Mammary epithelial cell (primary cell): Measurements from ENCODE around the gene MAP7.

Source experiments
- CTCF ChIP-seq, 2 donors: IDR thresholded peaks in 1 of 2; conservative IDR thresholded peaks in 1 of 2; 2 replicates each; pipeline ENCODE4 v1.5.1; 2011 to 2012; ENCODE audit warnings: inconsistent platforms in 2 of 2, low read length in 2 of 2, mild to moderate bottlenecking in 2 of 2, control low read depth in 1 of 2, low read depth in 1 of 2; ENCODE audit not compliant: insufficient read depth in 1 of 2; ENCODE audit errors: extremely low read depth in 1 of 2
- EZH2 ChIP-seq: IDR thresholded peaks from 2 replicates; pipeline ENCODE4 v1.6.1; 2012; ENCODE audit warnings: low read length, inconsistent platforms, borderline replicate concordance

DNA sequence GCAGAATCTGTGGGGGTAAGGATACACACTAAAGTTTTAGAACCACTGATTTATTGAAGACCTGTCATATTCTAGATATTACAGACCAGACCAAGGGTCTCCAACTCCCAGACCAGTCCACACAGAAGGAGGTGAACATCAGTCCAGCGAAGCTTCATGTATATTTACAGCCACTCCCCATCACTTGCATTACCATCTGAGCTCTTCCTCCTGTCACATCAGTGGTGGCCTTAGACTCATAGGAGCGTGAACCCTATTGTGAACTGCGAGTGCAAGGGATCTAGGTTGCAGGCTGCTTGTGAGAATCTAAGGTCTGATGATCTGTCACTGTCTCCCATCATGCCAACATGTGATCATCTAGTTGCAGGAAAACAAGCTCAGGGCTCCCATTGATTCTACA lies 255.6 kb downstream of the MAP7 start:
- TF ChIP-seq EZH2 (no peak), CTCF (conservative IDR thresholded peaks at IDR 0.05 in 1 of 2, IDR thresholded peaks at IDR 0.05 in 1 of 2; ENCODE audit: extremely low read depth in 1 of 2, insufficient read depth in 1 of 2, low read depth in 1 of 2, low read length in 2 of 2) (no peak)
